ENCODE results near the gene CD160.
"Not testable (repeated sequence)": the region's sequence is repeated elsewhere in the genome, so short reads cannot be mapped to it uniquely, and the experiment has no call there.

The CD160 gene

DNA sequence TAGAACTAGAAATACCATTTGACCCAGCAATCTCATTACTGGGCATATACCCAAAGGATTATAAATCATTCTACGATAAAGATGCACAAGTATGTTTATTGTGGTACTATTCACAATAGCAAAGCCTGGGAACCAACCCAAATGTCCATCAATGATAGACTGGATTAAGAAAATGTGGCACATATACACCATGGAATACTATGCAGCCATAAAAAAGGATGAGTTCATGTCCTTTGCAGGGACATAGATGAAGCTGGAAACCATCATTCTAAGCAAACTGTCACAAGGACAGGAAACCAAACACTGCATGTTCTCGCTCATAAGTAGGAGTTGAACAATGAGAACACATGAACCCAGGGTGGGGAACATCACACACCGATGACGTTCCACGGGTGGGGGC lies 6.9 kb downstream of the CD160 start:
- POLR2A ChIA-PET; H3K27ac ChIP-seq (ENCODE audit: extremely low read depth, low read depth, low read length); H3K9me3 ChIP-seq (ENCODE audit: control insufficient read depth, insufficient read depth, low read depth, low read length); H3K4me3 ChIP-seq (ENCODE audit: low read depth, low read length); CTCF ChIA-PET; H3K4me1 ChIP-seq (ENCODE audit: control insufficient read depth, insufficient read depth, low read length); H3K36me3 ChIP-seq (ENCODE audit: control insufficient read depth in 2 of 2, insufficient read depth in 1 of 2, low read length in 2 of 2): not testable (repeated sequence)
- TF ChIP-seq ZNF146 (tag by site-specific recombination; IDR thresholded peaks at IDR 0.05): peak; percentile 96
- TF ChIP-seq, protein P1, sequence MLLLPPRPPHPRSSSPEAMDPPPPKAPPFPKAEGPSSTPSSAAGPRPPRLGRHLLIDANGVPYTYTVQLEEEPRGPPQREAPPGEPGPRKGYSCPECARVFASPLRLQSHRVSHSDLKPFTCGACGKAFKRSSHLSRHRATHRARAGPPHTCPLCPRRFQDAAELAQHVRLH (tag by site-specific recombination; IDR thresholded peaks at IDR 0.05): peak; percentile 62; the same call in 1 of the 2 replicates

- POLR2A ChIA-PET: no interaction called here
- TF ChIP-seq ZNF133 (tag by site-specific recombination; IDR thresholded peaks at IDR 0.05) (no peak), ZNF248 (tag by site-specific recombination; IDR thresholded peaks at IDR 0.05) (no peak), OVOL3 (tag by site-specific recombination; IDR thresholded peaks at IDR 0.05) (no peak), ZNF521 (tag by site-specific recombination; IDR thresholded peaks at IDR 0.05) (no peak), SCRT2 (tag by site-specific recombination; IDR thresholded peaks at IDR 0.05) (no peak), KLF8 (tag by site-specific recombination; IDR thresholded peaks at IDR 0.05) (no peak), ZNF585B (tag by site-specific recombination; IDR thresholded peaks at IDR 0.05) (no peak), GLI4 (tag by site-specific recombination; IDR thresholded peaks at IDR 0.05) (no peak), ZNF292 (tag by site-specific recombination; IDR thresholded peaks at IDR 0.05; ENCODE audit: borderline replicate concordance, low read depth) (no peak), OSR2 (tag by site-specific recombination; IDR thresholded peaks at IDR 0.05) (no peak), ZNF335 (tag by site-specific recombination; conservative IDR thresholded peaks at IDR 0.05) (no peak), ZNF776 (tag by site-specific recombination; IDR thresholded peaks at IDR 0.05; ENCODE audit: borderline replicate concordance) (no peak), ZNF433 (tag by site-specific recombination; IDR thresholded peaks at IDR 0.05; ENCODE audit: low read depth) (no peak), ZNF146 (tag by site-specific recombination; IDR thresholded peaks at IDR 0.05) (no peak), ZNF660 (tag by site-specific recombination; IDR thresholded peaks at IDR 0.05) (no peak)
- TF ChIP-seq, protein P2, sequence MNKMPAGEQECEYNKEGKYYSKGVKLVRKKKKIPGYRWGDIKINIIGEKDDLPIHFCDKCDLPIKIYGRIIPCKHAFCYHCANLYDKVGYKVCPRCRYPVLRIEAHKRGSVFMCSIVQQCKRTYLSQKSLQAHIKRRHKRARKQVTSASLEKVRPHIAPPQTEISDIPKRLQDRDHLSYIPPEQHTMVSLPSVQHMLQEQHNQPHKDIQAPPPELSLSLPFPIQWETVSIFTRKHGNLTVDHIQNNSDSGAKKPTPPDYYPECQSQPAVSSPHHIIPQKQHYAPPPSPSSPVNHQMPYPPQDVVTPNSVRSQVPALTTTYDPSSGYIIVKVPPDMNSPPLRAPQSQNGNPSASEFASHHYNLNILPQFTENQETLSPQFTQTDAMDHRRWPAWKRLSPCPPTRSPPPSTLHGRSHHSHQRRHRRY (tag by site-specific recombination; IDR thresholded peaks at IDR 0.05): no peak
- no peak overlapping the region for H3K27ac ChIP-seq (ENCODE audit: extremely low read depth, low read depth, low read length)
- H3K4me3 ChIP-seq (ENCODE audit: low read depth, low read length): no peak overlapping the region
- H3K9me3 ChIP-seq (ENCODE audit: control insufficient read depth, insufficient read depth, low read depth, low read length): no peaks in the 10 kb centered on the region
- CTCF ChIA-PET: interaction anchor here (1.0 kb wide), 1 partner anchor 116 kb away, joined by 5 read pairs; the partner anchor contains the start of gene NUDT17
- H3K36me3 ChIP-seq (ENCODE audit: control insufficient read depth in 2 of 2, insufficient read depth in 1 of 2, low read length in 2 of 2): no peaks in the 10 kb centered on the region
- H3K4me1 ChIP-seq (ENCODE audit: control insufficient read depth, insufficient read depth, low read length): no peaks in the 10 kb centered on the region
Observed at GRCh38 chr1:145729196-145729595, 9.9 kb downstream of the CD160 start.

- CTCF ChIA-PET: interaction anchor here (1.0 kb wide), 1 partner anchor 115 kb away, joined by 5 read pairs; the partner anchor contains the start of gene NUDT17
- H3K4me3 ChIP-seq (ENCODE audit: low read depth, low read length): no peak overlapping the region
- POLR2A ChIA-PET: no interaction called here
- no peaks in the 10 kb centered on the region for H3K36me3 ChIP-seq (ENCODE audit: control insufficient read depth in 2 of 2, insufficient read depth in 1 of 2, low read length in 2 of 2)
- no peaks in the 10 kb centered on the region for H3K9me3 ChIP-seq (ENCODE audit: control insufficient read depth, insufficient read depth, low read depth, low read length)
- TF ChIP-seq ZNF621 (tag by site-specific recombination; IDR thresholded peaks at IDR 0.05): no peak
- no peak for TF ChIP-seq SCRT1 (tag by site-specific recombination; IDR thresholded peaks at IDR 0.05; ENCODE audit: borderline replicate concordance)
- TF ChIP-seq, protein P3, sequence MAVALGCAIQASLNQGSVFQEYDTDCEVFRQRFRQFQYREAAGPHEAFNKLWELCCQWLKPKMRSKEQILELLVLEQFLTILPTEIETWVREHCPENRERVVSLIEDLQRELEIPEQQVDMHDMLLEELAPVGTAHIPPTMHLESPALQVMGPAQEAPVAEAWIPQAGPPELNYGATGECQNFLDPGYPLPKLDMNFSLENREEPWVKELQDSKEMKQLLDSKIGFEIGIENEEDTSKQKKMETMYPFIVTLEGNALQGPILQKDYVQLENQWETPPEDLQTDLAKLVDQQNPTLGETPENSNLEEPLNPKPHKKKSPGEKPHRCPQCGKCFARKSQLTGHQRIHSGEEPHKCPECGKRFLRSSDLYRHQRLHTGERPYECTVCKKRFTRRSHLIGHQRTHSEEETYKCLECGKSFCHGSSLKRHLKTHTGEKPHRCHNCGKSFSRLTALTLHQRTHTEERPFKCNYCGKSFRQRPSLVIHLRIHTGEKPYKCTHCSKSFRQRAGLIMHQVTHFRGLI (tag by site-specific recombination; IDR thresholded peaks at IDR 0.05): no peak
- TF ChIP-seq ZNF843 (tag by site-specific recombination; IDR thresholded peaks at IDR 0.05): no peak
- no peak for TF ChIP-seq ZNF658 (tag by site-specific recombination; IDR thresholded peaks at IDR 0.05)
- TF ChIP-seq OSR2 (tag by site-specific recombination; IDR thresholded peaks at IDR 0.05): no peak
- no peak for TF ChIP-seq ZNF175 (tag by site-specific recombination; IDR thresholded peaks at IDR 0.05)
- no peak for TF ChIP-seq SETDB1 (IDR thresholded peaks at IDR 0.05; ENCODE audit: insufficient read length, low read length)
- TF ChIP-seq ZNF544 (tag by site-specific recombination; IDR thresholded peaks at IDR 0.05): no peak
- TF ChIP-seq ZNF776 (tag by site-specific recombination; IDR thresholded peaks at IDR 0.05; ENCODE audit: borderline replicate concordance): no peak
- no peak for TF ChIP-seq SP3 (tag by site-specific recombination; IDR thresholded peaks at IDR 0.05)
- TF ChIP-seq ZNF423 (tag by site-specific recombination; IDR thresholded peaks at IDR 0.05): no peak
- no peak for TF ChIP-seq ZSCAN30 (tag by site-specific recombination; IDR thresholded peaks at IDR 0.05)
- TF ChIP-seq, protein P4, sequence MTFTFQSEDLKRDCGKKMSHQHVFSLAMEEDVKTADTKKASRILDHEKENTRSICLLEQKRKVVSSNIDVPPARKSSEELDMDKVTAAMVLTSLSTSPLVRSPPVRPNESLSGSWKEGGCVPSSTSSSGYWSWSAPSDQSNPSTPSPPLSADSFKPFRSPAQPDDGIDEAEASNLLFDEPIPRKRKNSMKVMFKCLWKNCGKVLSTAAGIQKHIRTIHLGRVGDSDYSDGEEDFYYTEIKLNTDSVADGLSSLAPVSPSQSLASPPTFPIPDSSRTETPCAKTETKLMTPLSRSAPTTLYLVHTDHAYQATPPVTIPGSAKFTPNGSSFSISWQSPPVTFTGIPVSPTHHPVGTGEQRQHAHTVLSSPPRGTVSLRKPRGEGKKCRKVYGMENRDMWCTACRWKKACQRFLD (tag by site-specific recombination; IDR thresholded peaks at IDR 0.05): no peak
- H3K27ac ChIP-seq (ENCODE audit: extremely low read depth, low read depth, low read length): no peak overlapping the region
- no peaks in the 10 kb centered on the region for H3K4me1 ChIP-seq (ENCODE audit: control insufficient read depth, insufficient read depth, low read length)
Observed at GRCh38 chr1:145729666-145730436, 10.6 kb downstream of the CD160 start.
